Measurements from ENCODE around the gene CERCAM. TPM values are rescaled to one million over a fixed set of nuclear protein-coding genes. Genes with fewer than 3 reads are reported as not detected.

CERCAM gene
- total RNA-seq, 1 donor from 2014 or later = 47.3 TPM

DNA sequence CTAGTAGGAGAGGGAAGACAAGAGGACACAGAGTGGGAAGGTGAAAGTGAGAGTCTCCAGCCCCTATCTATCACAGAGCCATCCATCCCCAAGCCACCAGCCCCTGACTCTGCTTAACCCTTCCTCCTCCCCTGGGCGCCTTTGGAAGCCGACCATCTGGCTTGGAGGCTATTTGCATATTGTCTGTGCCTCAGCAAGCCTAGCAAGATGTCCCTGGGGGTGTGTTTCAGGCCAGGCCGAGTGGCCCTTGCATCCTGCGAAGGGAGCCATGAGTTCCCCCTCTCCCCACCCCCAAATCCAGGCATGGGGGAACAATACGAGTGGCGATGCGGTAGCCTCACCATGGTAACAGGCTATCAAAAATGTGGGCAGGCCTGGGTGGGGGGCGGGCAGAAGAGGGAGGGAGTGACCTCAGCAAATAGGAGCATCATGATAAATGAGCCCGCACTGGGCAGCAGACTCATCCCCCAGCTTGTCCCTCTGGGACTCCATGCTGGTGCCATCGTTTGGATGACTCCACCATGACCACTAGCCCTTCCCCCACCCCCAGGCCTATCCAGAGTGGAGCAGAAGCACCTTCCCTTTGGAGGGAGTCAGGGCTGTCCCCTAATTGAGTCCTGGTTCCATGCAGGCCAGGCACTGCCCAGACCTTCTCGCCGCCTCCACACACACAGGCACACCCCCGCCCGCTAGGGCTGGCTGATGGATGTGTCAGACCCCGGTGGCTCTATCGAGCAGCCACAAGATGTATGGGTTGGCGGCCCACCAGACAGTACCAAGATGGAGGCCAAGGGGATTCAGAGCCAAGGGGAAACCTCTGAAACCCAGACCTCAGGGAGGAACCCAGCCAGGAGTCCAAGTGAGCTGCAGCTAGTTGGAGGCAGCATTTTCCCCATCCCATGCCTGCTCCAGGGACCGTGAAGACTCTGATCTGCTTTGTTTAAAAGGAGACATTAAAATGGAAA, 34.9 kb upstream of the CERCAM start:
- Mint-ChIP-seq H3K9me3 (no peaks in the 10 kb centered on the region), H3K4me1 (ENCODE audit: unreplicated experiment) (peaks cover 4% of the 10 kb centered on the region), H3K36me3 (peaks cover 12% of the 10 kb centered on the region), H3K27ac (no peak overlapping the region), H3K4me3 (no peak overlapping the region), H3K27me3 (peaks cover 6% of the 10 kb centered on the region)
- TF ChIP-seq, protein P1, sequence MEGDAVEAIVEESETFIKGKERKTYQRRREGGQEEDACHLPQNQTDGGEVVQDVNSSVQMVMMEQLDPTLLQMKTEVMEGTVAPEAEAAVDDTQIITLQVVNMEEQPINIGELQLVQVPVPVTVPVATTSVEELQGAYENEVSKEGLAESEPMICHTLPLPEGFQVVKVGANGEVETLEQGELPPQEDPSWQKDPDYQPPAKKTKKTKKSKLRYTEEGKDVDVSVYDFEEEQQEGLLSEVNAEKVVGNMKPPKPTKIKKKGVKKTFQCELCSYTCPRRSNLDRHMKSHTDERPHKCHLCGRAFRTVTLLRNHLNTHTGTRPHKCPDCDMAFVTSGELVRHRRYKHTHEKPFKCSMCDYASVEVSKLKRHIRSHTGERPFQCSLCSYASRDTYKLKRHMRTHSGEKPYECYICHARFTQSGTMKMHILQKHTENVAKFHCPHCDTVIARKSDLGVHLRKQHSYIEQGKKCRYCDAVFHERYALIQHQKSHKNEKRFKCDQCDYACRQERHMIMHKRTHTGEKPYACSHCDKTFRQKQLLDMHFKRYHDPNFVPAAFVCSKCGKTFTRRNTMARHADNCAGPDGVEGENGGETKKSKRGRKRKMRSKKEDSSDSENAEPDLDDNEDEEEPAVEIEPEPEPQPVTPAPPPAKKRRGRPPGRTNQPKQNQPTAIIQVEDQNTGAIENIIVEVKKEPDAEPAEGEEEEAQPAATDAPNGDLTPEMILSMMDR (conservative IDR thresholded peaks at IDR 0.05) = no peak
- DNase-seq (ENCODE audit: extremely low spot score, unreplicated experiment) = no peak

DNA sequence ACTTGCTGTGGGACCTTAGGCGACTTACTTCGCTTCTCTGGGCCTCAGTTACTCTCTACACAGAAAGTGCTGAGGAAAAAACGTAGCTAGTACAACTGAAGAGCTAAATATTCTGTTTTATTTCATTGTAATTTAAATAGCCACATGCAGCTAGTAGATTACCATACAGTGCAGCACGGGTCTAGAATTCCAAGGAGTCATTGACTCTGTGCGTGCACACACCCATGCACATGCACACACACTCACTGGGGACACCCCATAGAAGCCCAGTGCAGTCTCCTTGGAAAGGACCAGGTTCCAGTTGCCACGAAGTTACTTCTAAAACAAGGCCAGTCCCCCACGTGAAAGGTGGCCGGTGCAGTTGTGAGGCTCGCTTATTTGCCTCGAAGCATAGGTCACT, 32.5 kb upstream of the CERCAM start:
- H3K36me3 Mint-ChIP-seq = peaks cover 16% of the 10 kb centered on the region
- H3K4me1 Mint-ChIP-seq (ENCODE audit: unreplicated experiment) = no peaks in the 10 kb centered on the region
- TF ChIP-seq, protein P1 (conservative IDR thresholded peaks at IDR 0.05) = no peak
- H3K9me3 Mint-ChIP-seq = no peaks in the 10 kb centered on the region
- H3K27ac Mint-ChIP-seq = no peak overlapping the region
- H3K27me3 Mint-ChIP-seq = peaks cover 26% of the 10 kb centered on the region
- H3K4me3 Mint-ChIP-seq = no peak overlapping the region
- no peak for DNase-seq (ENCODE audit: extremely low spot score, unreplicated experiment)

DNA sequence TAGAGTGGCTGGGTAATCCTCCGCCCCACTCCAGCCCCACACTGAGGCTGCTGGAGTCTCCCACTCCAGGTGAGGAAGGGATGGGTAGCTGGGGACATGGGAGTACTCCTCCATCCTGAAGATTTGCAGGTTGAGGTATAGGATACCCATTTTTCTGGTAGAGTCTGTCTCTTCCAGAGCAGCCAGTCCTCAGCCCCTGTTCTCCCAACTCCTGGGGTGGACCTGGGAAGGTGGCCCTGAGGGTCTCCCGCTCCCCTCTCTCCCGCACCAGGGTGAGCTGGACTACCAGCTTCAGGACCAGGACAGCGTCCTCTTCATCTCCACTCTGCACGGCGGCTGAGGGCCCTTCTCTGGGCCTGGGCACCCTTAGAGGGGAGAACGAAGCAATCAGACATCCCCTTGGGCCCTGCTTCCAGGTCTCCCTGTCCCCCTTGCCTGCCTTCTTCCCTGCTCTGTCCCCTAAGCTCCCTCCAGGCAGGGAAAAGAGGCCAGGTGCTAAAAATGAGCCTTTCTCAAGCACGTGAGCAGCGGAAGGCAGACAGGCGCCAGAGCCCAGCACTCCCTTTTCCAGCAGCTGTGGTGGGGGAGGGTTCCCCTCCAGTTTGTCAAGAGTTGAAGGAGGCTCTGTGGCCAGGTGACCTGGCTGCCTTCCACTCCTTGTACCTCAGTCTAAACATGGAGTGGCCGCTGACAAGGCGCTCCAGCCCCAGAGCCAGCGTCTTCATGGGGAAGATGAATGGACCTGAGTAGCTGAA, 31.1 kb upstream of the CERCAM start:
- no peaks in the 10 kb centered on the region for H3K9me3 Mint-ChIP-seq
- peaks cover 20% of the 10 kb centered on the region for H3K36me3 Mint-ChIP-seq
- DNase-seq (ENCODE audit: extremely low spot score, unreplicated experiment) = no peak
- peaks cover 40% of the 10 kb centered on the region for H3K27me3 Mint-ChIP-seq
- no peak overlapping the region for H3K4me3 Mint-ChIP-seq
- H3K4me1 Mint-ChIP-seq (ENCODE audit: unreplicated experiment) = peaks cover 5% of the 10 kb centered on the region
- TF ChIP-seq, protein P1 (conservative IDR thresholded peaks at IDR 0.05) = no peak
- H3K27ac Mint-ChIP-seq = no peak overlapping the region

DNA sequence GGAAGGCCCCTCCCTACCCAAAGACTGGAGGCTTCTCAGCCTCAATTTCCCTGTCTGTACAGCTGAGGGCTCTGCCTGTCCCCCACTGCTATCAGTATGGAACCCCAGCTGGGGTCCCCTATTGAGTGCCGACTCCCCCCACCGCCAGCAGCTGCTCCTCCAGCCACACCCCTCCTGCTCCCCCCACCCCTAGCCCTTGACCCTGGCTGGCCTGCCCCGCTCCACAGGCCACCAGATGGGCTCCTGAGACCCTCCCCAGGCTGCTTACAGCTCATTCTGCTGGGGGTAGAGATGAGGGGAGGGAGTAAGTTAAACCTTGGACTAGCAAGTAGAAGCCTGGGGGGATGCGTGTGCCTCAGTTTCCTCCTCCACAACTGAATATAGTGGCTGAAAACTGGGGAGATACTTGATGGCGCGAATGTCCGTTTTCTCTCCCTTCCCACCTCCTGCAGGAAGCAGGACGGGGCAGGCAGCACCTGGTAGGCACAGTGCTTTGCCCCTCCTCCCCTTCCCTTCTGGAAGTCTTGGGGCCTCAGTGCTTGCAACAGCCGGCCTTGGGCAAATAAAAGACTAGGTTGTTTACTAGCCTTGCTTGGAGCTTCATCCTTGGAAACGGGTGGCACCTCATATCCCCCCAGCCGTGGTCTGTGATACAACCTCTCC, 30.4 kb upstream of the CERCAM start:
- Mint-ChIP-seq H3K9me3 (no peaks in the 10 kb centered on the region), H3K27ac (no peak overlapping the region)

More for the DNA sequence above, 30.4 kb upstream of the CERCAM start:
- DNase-seq (ENCODE audit: extremely low spot score, unreplicated experiment) = no peak
- Mint-ChIP-seq H3K27me3 (peaks cover 47% of the 10 kb centered on the region), H3K4me1 (ENCODE audit: unreplicated experiment) (peaks cover 5% of the 10 kb centered on the region), H3K36me3 (peaks cover 17% of the 10 kb centered on the region), H3K4me3 (no peak overlapping the region)
- TF ChIP-seq, protein P1 (conservative IDR thresholded peaks at IDR 0.05) = no peak

Data from type B pancreatic cell (in vitro differentiated cells).